DMS114 treated with DMSO at 0.1 percent for 48 hours (cell line): ENCODE measurements around the gene AKT3.

Source experiments
- DNase-seq: peaks from one replicate; lab custom pipeline; 2025; ENCODE audit not compliant: unreplicated experiment; lab: John Stamatoyannopoulos, UW

The AKT3 gene

DNA sequence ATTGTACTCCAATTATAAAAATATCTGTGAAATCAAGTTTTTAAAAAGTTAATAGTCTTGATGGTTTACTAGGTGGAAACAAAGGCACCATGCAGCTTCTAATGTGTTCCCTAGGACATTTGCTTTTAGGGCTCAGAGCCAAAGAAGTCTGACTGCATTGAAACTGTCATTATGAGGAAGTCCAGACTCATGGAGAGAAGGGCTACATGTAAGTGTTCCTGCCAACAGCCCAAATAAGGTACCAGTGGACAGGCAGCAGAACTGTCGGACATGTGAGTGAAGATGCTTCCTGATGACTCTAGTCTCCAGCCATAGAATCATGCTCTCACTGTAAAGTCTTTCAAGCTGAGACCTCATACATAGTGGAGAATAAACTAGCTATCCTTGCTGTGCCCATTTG is 287.6 kb downstream of the AKT3 start:
- no peak for DNase-seq

DNA sequence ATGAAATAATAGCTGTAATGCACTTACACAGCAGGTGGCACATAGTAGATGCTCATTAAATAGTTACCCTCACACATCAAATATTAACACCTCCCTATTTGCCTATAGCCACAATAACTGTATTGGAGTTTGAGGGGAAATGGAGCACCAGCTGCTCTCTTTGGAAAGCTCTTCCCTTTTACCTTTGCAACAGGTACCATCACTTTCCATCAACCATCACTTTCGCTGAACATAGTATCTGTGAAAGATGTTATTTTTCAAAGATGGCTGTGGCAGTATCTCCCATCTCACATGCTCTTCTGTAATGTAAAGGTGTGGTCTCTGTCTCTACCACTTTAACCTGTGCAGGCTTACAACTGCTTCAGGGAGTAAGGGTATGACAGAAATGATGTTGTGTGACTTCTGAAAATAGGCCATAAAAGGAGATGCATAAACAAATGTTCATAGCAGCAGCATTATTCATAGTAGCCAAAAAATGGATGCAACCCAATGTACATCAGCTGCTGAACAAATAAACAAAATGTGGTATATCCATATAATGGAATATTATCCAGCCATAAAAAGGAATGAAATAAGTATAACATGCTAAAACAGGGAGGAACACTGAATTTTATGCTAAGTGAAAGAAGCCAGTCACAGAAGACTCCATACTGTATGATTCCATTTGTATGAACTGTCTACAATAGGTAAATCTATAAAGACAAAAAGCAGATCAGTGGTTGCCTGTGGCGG is 288.3 kb downstream of the AKT3 start:
- DNase-seq, result no peak

DNA sequence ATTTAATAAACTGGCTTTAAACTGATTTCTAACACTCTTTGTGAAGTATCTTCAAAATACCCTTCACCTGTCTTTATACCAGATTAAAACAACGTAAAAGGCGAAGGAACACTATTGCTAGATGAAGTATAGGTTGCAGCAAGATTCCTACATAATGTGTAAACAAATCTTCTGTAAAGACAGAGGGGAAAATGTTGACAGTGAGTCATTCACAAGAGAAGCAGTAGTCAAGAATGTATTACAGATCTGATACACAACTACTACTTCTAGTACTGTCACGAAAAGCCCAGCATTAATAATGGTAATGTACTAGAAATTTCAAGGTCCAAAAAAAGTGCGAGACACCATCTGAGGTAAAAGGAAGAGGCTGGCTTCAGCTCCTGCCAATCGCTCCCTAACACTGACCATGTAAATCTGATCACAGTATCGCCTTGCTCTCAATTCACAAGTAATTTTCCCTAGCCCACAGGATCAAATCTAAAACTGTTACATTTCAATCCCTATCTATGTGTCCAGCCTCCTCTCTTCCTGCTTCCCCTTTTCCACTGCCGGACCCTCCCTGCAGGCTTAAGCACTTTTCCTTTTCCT is 290.4 kb downstream of the AKT3 start:
- DNase-seq, result no peak

DNA sequence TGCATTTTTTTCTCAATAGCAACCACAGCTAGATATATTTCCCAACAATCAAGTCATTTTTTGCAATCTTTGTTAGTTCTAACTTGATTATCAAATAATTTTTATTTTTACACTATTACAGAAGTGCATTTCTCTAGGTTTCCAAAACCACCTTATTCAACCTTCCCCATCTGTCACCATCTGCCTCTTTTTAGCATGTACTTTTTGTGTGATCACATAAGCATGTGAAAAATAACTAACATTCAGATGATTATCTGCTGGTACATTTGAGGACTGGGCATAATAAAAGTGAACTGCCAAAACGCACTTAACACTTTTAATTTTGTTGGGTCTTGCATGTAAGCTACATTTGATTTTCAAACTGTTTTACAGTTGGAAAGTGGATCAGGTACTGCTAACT is 291.5 kb downstream of the AKT3 start:
- no peak for DNase-seq

DNA sequence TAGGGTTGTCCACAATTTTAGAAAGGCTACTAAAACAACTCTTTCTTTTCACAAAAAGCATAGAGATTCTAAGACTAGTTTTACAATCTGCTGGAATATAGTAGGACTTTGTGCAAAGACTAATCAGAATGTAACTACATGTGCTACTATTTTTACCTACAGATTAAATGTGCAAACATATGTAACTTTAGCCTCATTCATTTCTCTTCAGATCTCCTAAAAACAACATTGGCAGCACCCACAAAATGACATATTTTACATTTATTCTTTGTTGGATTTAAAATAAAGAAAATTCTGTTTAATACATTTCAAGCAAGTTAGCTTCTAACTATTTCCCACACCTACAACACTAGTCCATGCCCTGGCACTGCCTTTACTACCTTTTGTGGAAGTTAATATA is 292.2 kb downstream of the AKT3 start:
- DNase-seq, result no peak

DNA sequence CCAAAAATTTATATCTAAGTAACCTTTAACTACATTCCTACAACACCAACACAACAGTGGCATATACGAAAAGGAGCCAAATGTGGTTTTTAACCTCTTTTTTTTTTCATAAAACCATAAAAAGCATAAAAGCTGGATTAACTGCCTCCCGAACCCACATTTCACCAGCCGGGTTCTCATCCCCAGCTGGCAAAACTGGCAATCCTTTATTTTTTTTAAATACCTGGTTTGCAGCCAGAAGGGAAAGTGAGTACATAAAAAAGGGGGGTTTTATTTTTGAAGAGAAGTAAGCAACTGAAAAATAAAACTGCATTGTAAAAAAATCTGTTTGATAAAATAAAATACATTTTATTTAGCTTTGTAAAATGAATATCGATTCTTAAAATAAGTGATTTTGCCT is 295.4 kb downstream of the AKT3 start:
- no peak for DNase-seq

DNA sequence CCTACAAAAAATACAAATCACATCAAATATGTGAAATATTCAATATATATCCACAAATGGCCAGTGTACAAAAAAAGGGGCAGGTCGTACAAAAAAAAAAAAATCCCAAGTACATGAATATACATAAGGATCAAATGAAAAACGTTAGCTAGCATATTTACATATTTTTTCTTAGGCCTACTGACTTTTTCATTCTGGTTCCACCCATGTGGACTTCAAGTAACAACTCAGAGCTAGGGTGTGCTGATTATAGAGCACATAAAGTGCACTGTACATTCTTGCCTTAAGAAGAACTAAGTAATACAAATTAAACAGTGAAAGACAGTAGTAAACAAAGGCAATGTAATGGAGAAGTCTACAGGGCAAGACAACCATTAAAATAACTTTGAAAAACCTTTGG is 297.0 kb downstream of the AKT3 start:
- DNase-seq, result no peak

DNA sequence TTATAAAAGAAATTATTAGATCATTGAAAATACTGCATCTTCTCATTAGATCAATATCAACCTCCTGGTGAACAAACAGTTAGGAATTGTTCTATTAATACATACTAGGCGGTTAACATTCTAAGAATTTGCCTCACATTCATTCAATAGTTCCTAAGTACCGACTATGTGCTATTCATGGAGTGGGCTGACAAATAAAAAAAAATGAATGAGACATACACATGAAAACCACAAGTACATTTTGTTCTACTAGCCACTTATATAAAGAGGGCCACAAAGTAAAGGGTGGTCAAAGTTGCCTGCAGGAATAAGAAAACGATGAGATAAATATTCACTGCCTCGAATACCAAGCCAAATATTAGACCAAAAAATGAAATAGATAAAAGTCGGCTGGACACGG is 299.8 kb downstream of the AKT3 start:
- DNase-seq, result no peak

DNA sequence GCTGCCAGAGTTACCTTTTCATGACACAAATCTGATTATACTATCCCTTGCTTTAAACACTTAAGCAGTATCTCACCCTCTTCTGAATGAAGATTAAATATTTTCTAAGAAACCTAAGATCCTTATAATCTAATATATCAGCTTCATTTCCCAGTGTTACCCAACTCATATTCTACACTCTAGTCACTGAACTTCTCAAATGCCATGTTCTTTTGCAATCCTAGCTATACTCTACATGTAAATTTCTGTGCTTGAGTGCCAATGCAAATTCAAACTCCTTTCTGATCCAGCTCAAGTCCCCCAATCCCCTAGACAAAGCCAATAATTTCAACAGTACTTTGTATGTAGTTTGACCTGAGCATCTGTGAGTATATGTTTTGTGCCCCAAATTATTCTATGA is 300.3 kb downstream of the AKT3 start:
- DNase-seq, result no peak

DNA sequence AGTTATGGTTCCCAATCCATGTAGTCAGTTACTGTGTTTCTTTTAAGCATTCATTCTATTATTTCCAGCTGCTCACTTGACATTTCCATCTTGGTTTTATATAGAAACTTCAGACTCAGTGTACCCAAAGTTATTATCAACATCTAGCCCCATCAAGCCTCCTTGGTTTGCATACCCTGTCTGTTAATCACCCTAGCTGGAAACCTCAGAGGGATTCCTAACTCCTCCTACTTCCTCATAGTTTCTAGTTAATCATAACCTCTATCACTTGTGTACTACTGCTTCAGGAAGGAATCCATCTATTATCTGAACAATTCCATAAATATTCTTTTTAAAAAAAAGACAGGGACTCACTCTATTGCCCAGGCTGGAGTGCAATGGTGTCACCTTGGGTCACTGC is 300.9 kb downstream of the AKT3 start:
- no peak for DNase-seq

DNA sequence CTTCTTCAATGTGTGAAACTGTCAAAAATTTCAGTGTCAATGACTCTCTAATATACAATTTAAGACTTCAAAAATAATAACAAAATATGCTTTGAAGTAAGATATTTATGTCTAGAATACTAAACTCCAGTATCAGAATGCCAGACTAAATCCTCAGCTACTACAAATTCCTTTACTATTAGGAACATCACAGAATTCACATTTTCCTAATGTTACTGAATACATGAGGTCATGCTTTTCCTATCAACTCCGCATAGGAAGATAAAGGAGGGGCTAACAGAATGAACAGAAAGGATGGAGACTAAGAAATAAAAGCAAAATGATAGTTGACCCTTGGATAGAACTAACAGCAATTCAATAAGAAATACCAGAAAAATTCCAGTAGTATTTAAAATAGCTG is 301.5 kb downstream of the AKT3 start:
- no peak for DNase-seq

DNA sequence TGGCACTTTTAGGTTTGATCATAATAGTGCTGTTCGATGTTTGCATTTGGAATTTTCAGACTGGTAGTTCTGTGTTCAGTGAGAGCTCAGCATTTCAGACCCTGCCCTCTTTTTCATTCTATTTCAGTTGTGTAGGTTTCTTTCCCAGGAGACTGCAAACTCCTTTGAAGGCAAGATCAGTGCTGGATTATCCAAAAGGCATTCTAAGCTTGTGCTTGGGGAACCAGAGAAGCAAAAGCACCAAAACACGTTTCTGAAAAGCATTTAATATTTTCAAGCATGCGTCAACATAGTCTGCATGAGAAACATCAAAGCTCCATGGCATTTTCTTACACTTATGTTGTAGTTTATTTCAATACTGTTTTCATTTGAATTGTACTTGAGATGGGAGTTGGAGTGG is 302.2 kb downstream of the AKT3 start:
- no peak for DNase-seq

DNA sequence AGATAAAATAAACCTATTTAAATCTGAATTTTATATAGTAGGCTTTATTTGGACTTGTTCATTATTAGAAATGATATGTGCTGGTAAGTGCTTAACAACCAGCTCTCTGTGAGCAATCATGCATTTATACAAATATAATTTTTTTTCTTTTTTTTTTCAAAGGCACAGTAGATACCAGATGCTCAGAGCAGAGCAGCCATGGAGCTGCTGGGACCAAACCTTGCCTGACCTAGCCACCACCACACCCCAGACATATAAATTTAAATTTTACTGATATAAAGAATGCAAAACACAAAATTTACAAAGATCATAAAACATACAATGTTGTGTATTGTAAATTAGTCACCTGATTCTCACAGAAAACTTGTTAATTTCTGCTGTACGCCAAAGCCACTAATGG is 303.6 kb downstream of the AKT3 start:
- DNase-seq, result no peak

DNA sequence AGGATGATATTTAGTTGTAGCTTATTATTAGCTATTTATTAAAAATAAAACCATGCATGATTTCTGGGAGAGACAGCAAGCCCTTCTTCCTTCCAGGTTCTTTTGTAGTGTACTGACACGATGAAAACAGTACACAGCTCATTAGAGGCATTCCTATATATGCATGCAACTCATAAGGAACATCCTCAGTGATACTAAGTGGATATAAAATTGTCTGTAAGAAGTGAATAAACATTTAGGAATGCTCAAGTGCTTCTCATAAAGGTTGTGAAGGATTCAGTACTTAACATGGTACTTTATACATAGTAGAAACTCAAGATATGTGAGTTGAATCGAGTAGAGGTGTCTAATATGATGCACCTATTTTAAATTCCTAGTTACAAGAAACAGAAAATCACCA is 306.5 kb downstream of the AKT3 start:
- no peak for DNase-seq

DNA sequence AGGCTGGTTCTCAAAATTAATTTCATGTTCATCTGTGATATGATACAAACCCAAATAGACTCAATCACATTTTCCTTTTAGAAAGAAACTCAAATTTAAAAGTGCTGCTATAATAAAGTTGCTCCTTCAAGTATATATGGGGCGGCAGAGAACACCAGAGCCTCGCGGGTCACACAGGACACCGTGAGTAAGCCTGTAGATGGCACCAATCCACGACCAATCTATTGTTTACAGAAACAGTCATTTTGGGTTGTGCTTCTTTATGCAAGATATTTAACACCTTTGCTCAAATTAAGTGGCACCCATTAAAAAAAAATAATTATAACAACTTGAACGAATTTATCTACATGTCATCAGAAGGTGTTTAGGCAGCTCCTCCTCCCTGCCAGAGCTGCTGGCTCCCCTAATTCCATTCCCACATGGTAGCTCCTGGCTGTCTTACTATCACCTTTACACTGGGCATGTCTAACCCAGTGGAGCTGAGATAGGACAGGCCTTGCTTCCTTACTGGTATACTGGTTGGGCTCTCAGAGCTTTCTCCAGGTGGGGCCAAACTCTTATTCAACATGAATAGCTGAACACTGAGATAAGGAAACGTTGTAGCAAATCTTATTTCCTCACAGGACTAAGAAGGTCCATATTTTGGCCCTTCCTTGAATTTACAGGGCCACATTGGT is 307.2 kb downstream of the AKT3 start:
- DNase-seq, result no peak

DNA sequence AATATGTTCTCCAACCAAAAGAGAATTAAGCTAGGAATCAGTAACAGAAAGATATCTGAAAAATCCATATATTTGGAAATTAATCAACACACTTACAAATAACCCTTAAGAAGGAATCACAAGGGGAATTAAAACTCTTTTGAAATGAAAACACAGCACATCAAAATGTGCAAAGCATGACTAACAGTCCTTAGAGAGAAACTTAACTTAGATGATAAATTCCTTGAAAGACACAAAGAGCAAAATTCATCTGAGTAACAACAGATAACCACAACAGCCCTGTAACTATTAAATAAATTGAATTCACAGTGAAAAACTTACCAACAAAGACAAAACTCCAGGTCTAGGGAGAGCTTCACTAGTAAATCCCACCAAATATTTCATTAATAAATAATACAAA is 310.4 kb downstream of the AKT3 start:
- DNase-seq, result no peak

DNA sequence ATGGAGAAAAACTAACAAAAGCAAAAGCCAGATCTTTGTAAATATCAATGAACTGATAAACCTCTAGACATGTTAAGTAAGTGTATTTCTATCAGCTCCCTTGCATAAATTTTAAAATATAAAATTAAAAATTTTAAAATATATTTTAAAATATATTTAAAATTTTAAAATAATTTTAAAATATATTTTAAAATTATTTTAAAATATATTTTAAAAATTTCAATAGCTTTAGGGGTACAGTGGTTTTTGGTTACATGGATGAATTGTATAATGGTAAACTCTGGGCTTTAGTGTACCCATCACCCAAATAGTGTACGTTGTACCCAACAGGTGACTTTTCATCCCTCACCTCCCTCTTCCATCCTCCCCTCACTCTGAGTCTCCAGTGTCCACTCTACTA is 315.0 kb downstream of the AKT3 start:
- no peak for DNase-seq

DNA sequence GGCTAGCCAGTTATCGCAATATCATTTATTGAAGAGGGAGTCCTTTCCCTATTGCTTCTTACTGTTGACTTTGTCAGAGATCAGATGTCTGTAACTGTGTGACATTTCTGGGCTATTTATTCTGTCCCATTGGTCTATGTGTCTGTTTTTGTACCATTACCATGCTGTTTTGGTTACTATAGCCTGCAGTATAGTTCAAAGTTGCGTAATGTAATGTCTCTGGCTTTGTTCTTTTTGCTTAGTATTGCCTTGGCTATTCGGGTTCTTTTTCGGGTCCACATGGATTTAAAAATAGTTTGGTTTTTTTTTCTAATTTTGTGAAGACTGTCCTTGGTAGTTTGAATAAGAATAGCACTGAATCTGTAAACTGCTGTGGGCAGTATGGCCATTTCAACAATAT is 320.5 kb downstream of the AKT3 start:
- DNase-seq, result no peak

DNA sequence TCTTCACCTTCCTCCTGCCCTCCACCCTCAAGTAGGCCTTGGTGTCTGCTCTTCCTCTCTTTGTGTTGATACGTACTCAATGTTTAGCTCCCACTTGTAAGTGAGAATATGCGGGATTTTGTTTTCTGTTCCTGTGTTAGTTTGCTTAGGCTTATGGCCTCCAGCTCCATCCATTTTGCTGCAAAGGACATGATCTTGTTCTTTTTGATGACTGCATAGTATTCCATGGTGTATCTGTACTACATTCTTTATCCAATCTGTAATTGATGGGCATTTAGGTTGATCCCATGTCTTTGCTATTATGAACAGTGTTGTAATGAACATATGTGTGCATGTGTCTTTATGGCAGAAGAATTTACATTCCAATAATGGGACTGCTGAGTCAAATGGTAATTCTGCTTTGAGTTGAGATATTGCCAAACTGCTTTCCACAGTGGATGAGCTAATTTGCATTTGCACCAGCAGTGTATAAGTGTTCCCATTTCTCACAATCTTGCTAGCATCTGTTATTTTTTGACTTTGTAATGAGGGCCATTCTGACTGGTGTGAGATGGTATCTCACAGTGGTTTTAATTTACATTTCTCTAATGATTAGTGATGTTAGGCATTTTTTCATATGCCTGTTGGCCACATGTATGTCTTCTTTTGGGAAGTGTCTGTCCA is 321.5 kb downstream of the AKT3 start:
- DNase-seq, result no peak

DNA sequence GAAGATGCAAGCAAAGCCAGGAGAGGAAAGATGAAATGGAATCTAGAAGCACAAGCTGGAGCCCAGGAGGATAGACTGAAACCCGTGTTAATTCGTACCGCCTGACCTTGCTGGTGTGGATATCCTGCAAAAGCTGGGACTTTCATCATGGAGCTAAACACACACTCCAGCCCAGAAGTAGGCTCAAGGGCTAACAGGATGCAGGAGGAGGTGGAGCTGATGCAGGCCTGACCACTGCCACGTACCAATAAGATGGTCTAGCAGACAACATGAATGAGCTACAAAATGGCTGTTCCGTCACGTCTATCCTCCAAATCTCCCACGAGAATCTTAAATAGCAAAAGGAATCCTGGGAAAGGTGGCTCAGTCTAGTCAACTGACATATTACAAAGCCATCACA is 323.9 kb downstream of the AKT3 start:
- no peak for DNase-seq

DNA sequence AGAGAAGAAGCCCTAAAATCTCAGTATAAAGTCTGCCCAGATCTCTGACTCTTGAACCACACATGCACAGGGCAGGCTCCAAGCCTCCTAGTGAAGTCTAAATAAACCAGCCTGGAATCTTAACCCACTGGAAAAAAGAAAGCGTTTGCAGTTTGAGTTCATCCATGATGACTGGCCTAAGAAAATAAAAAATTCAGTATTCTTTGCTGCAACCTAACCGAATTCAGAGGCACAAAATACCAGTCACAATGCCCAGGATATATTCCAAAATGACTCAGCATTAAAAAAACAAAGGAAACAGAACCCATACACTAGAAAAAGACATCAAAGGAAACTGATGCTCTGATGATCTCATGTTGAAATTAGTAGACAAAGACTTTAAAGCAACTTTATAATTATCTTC is 325.0 kb downstream of the AKT3 start:
- DNase-seq, result no peak

DNA sequence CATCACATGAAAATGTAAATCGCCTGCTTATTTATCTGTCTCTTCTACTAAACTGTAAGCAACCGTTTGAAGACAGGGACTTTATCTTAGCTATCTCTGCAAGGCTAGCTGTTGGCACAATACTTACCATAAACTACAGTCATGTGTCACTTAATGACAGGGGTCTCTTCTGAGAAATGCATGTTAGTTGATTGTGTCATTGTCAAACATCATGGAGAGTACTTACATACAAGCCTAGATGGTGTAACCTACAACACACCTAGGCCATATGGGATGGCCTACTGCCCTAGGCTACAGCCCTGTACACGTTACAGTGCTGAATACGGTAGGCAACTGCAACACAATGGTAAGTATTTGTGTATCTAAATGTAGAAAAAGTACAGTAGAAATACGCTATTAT is 326.3 kb downstream of the AKT3 start:
- no peak for DNase-seq
